ENCODE data around the gene NUDCD3. TPM values are rescaled to one million over a fixed set of nuclear protein-coding genes. Genes with fewer than 3 reads are reported as not detected.
"Not testable (repeated sequence)": the region's sequence is repeated elsewhere in the genome, so short reads cannot be mapped to it uniquely, and the experiment has no call there.

NUDCD3 gene
- polyA plus RNA-seq, 1 donor (not counting 4 experiments of a cell fraction or from before 2014, with no cell fraction given): 58.7 TPM

GRCh38 chr7:44511236-44511635, 20.8 kb upstream of the NUDCD3 start:
- TF ChIP-seq CTCF (optimal IDR thresholded peaks at IDR 0.05 in 1 of 3, IDR thresholded peaks at IDR 0.05 in 1 of 3, conservative IDR thresholded peaks at IDR 0.05 in 1 of 3; ENCODE audit: extremely low read depth in 1 of 3, insufficient read depth in 2 of 3, low read length in 3 of 3) (no peak), EZH2 (IDR thresholded peaks at IDR 0.05; ENCODE audit: low read length) (no peak)
- no peak overlapping the region for H3K9ac ChIP-seq (ENCODE audit: control insufficient read depth, extremely low read depth, insufficient read depth, low read length)
- no peak for DNase-seq (ENCODE audit: low read depth, low spot score)
- H3K79me2 ChIP-seq (ENCODE audit: control insufficient read depth, insufficient read depth, low read length): no peaks in the 10 kb centered on the region
- H3K9me1 ChIP-seq (ENCODE audit: control insufficient read depth, extremely low read depth, insufficient read depth, low read length): no peaks in the 10 kb centered on the region
- H3K4me2 ChIP-seq (ENCODE audit: control insufficient read depth, extremely low read depth, insufficient read depth, low read depth, low read length): no peak overlapping the region
- H3K27ac ChIP-seq (ENCODE audit: control insufficient read depth, insufficient read depth, low read length): no peak overlapping the region
- no peak overlapping the region for H2AFZ ChIP-seq (ENCODE audit: control insufficient read depth, low read length)
- no peak for FAIRE-seq
- H3K36me3 ChIP-seq (ENCODE audit: control insufficient read depth in 2 of 2, extremely low read depth in 1 of 2, insufficient read depth in 2 of 2, low read length in 2 of 2): no peaks in the 10 kb centered on the region
- no peak overlapping the region for H3K4me3 ChIP-seq (ENCODE audit: control insufficient read depth in 2 of 3, extremely low read depth in 1 of 3, insufficient read depth in 2 of 3, low read depth in 1 of 3, low read length in 3 of 3)
- peaks cover 10% of the 10 kb centered on the region for H3K4me1 ChIP-seq (ENCODE audit: control insufficient read depth, extremely low read depth, insufficient read depth, low read length)
- H4K20me1 ChIP-seq (ENCODE audit: control insufficient read depth, extremely low read depth, insufficient read depth, low read length): no peaks in the 10 kb centered on the region
- dilution Hi-C loops (cut with MboI; ENCODE audit: extremely low pct_ligation_motif_present, low sequenced_read_pairs): no loop called here
- no peaks in the 10 kb centered on the region for H3K9me3 ChIP-seq (ENCODE audit: control insufficient read depth, low read depth, low read length)
- no peaks in the 10 kb centered on the region for H3K27me3 ChIP-seq (ENCODE audit: control insufficient read depth, extremely low read depth, insufficient read depth, low read length)

GRCh38 chr7:44508328-44509030, 18.0 kb upstream of the NUDCD3 start:
- Histone ChIP-seq H3K4me2 (ENCODE audit: control insufficient read depth, extremely low read depth, insufficient read depth, low read depth, low read length) (no peak overlapping the region), H3K27me3 (ENCODE audit: control insufficient read depth, extremely low read depth, insufficient read depth, low read length) (no peaks in the 10 kb centered on the region), H3K27ac (ENCODE audit: control insufficient read depth, insufficient read depth, low read length) (no peak overlapping the region), H3K79me2 (ENCODE audit: control insufficient read depth, insufficient read depth, low read length) (no peaks in the 10 kb centered on the region), H4K20me1 (ENCODE audit: control insufficient read depth, extremely low read depth, insufficient read depth, low read length) (no peaks in the 10 kb centered on the region), H3K4me1 (ENCODE audit: control insufficient read depth, extremely low read depth, insufficient read depth, low read length) (no peaks in the 10 kb centered on the region), H3K4me3 (ENCODE audit: control insufficient read depth in 2 of 3, extremely low read depth in 1 of 3, insufficient read depth in 2 of 3, low read depth in 1 of 3, low read length in 3 of 3) (no peak overlapping the region), H2AFZ (ENCODE audit: control insufficient read depth, low read length) (no peak overlapping the region), H3K9me1 (ENCODE audit: control insufficient read depth, extremely low read depth, insufficient read depth, low read length) (no peaks in the 10 kb centered on the region), H3K9ac (ENCODE audit: control insufficient read depth, extremely low read depth, insufficient read depth, low read length) (no peak overlapping the region), H3K36me3 (ENCODE audit: control insufficient read depth in 2 of 2, extremely low read depth in 1 of 2, insufficient read depth in 2 of 2, low read length in 2 of 2) (no peaks in the 10 kb centered on the region), H3K9me3 (ENCODE audit: control insufficient read depth, low read depth, low read length) (no peaks in the 10 kb centered on the region)
- DNase-seq (ENCODE audit: low read depth, low spot score) (no peak), FAIRE-seq (no peak)
- no peak for TF ChIP-seq EZH2 (IDR thresholded peaks at IDR 0.05; ENCODE audit: low read length)
- no peak for TF ChIP-seq CTCF (optimal IDR thresholded peaks at IDR 0.05 in 1 of 3, IDR thresholded peaks at IDR 0.05 in 1 of 3, conservative IDR thresholded peaks at IDR 0.05 in 1 of 3; ENCODE audit: extremely low read depth in 1 of 3, insufficient read depth in 2 of 3, low read length in 3 of 3)
- dilution Hi-C loops (cut with MboI; ENCODE audit: extremely low pct_ligation_motif_present, low sequenced_read_pairs): no loop called here

GRCh38 chr7:44506592-44507288, 16.3 kb upstream of the NUDCD3 start:
- H4K20me1 ChIP-seq (ENCODE audit: control insufficient read depth, extremely low read depth, insufficient read depth, low read length); dilution Hi-C loops (cut with MboI; ENCODE audit: extremely low pct_ligation_motif_present, low sequenced_read_pairs); H3K36me3 ChIP-seq (ENCODE audit: control insufficient read depth in 2 of 2, extremely low read depth in 1 of 2, insufficient read depth in 2 of 2, low read length in 2 of 2); H3K9me3 ChIP-seq (ENCODE audit: control insufficient read depth, low read depth, low read length); H3K9ac ChIP-seq (ENCODE audit: control insufficient read depth, extremely low read depth, insufficient read depth, low read length); H3K79me2 ChIP-seq (ENCODE audit: control insufficient read depth, insufficient read depth, low read length); DNase-seq (ENCODE audit: low read depth, low spot score); H3K4me3 ChIP-seq (ENCODE audit: control insufficient read depth in 2 of 3, extremely low read depth in 1 of 3, insufficient read depth in 2 of 3, low read depth in 1 of 3, low read length in 3 of 3); H3K27ac ChIP-seq (ENCODE audit: control insufficient read depth, insufficient read depth, low read length); H3K27me3 ChIP-seq (ENCODE audit: control insufficient read depth, extremely low read depth, insufficient read depth, low read length); H3K4me1 ChIP-seq (ENCODE audit: control insufficient read depth, extremely low read depth, insufficient read depth, low read length); H2AFZ ChIP-seq (ENCODE audit: control insufficient read depth, low read length); H3K9me1 ChIP-seq (ENCODE audit: control insufficient read depth, extremely low read depth, insufficient read depth, low read length); H3K4me2 ChIP-seq (ENCODE audit: control insufficient read depth, extremely low read depth, insufficient read depth, low read depth, low read length); FAIRE-seq: not testable (repeated sequence)
